LHCN-M2 (cell line): Measurements from ENCODE around the gene IL2RG. TPM values are rescaled to one million over a fixed set of nuclear protein-coding genes. Genes with fewer than 3 reads are reported as not detected.

Source experiments
- DNase-seq: peaks from one replicate; pipeline ENCODE4 v3.0.0-alpha.2; 2012; ENCODE audit warnings: low read depth
- total RNA-seq: library from RNA; depleted of rRNA; stranded (reverse); fragments of >200 nt; gene quantifications from 2 replicates; pipeline ENCODE4 v1.2.3, GENCODE V29; 2014

IL2RG gene
- total RNA-seq, 1 experiment from 2014 or later, result not detected

- no peak for DNase-seq
Observed at GRCh38 chrX:71109051-71109450, 2.3 kb downstream of the IL2RG start.

DNA sequence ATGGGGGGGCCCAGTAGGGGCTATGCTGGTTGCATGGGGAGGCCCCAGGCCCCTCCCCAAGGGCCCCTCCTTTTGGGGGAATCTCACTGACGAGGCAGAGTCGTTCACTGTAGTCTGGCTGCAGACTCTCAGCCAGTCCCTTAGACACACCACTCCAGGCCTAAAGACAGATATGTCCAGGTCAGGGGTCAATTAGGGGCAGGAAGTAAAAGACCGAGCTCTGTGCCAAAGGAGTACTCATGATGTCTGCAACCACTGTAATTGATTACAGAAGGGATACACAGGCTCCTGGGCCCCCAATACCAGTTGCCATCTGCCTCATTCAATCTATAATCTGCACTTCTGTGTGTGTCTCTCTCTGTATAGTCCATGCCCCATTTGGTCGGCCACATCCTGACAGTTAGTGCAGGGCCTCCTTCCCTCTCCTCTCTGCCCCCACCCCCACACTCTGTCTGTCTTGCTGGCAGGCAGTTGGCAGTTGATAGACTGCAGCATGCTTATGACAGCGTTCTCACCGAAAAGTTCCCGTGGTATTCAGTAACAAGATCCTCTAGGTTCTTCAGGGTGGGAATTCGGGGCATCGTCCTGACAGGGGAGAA lies 3.5 kb downstream of the IL2RG start:
- DNase-seq, result no peak

GRCh38 chrX:71107245-71107644 lies 4.1 kb downstream of the IL2RG start:
- no peak for DNase-seq

- no peak for DNase-seq
Observed at GRCh38 chrX:71106427-71106826, 5.0 kb downstream of the IL2RG start, which contains the start of gene CXorf65. CXorf65 (minus strand) TSS chrX:71106740; CDS start chrX:71106556, 184 bp downstream.

- DNase-seq, result no peak
Observed at GRCh38 chrX:71105628-71106027, 5.7 kb downstream of the IL2RG start.

- no peak for DNase-seq
Observed at GRCh38 chrX:71103110-71103983, 8.0 kb downstream of the IL2RG start.

DNA sequence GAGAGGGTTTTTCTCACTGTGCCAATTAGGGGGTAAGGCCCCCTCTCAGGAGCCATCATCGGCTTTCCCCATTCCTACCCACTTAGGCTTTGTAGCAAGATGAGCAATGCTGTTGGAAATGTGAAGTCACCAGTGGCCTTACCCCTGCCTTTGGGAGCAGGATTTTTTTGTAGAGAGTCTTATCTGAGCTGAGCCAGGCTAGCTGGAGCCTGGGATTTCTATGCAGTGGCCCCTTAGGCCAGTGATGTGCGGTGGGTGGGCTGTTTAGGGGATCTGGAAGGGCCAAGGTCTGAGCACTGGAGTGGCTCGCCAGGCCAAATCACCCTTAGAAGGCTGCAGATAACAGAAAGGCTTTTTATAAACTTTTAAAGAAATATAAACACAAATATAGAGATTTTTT lies 9.1 kb downstream of the IL2RG start:
- no peak for DNase-seq

GRCh38 chrX:71100581-71101505 lies 10.5 kb downstream of the IL2RG start:
- DNase-seq, result no peak

- no peak for DNase-seq
Observed at GRCh38 chrX:71099736-71100135, 11.6 kb downstream of the IL2RG start.

- no peak for DNase-seq
Observed at GRCh38 chrX:71098951-71099506, 12.3 kb downstream of the IL2RG start.

DNA sequence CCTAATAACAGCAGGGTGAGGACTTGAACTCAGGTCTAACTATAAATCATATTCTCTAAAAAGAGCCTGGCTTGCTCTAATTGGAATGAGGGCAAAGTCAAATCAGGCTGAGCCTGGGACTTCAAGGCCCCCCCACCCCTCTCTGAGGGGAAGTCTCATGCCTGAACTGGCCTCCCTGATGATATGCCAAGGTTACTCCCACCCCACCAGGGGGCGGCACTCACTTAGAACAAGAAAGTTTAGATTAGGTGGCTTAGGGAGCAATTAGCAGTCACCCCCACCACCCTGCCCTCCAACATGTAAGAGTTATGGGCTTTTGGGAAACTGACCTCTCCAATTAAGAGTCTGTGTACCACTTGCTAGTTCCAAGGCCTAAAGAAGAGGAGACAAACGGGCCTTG lies 13.1 kb downstream of the IL2RG start:
- no peak for DNase-seq

DNA sequence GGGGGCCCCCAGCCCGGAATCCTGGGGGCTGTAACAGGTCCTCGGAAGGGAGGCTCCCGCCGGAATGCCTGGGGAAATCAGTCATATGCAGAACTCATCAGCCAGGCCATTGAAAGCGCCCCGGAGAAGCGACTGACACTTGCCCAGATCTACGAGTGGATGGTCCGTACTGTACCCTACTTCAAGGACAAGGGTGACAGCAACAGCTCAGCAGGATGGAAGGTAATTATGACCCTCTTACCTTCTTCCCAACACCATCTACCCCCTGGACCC lies 14.7 kb downstream of the IL2RG start:
- DNase-seq, result no peak

DNA sequence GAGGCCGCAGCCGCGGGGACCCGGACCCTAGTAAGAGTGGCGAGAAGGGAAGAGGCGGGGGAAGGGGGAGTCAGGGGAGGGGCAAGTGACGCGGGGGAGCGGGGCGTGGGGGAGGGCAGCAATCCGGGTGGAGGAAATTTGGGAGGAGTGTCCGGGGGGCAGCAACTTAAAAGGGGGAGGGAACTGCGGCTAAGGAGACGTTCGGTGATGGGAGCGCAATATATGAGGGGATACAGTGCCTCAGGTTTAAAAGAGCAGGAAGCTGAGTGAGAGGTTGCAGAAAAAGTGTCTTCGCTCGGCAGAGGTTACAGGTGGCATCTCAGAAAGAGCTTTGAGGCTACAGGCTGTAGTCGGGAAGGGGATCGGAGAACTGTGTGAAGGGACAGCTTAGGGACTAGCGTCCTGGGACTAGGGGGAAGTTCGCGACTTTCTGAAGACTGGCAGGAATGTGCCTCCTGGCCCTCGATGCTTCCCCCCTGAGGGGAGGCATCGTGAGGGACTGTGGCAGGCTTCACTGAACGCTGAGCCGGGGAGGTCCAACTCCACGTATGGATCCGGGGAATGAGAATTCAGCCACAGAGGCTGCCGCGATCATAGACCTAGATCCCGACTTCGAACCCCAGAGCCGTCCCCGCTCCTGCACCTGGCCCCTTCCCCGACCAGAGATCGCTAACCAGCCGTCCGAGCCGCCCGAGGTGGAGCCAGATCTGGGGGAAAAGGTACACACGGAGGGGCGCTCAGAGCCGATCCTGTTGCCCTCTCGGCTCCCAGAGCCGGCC lies 15.2 kb downstream of the IL2RG start:
- DNase-seq, result peak; percentile 20

- DNase-seq, result peak; percentile 67
Observed at GRCh38 chrX:71095555-71095980, 15.8 kb downstream of the IL2RG start, which contains the start of gene FOXO4. FOXO4 (plus strand) TSS chrX:71095851; CDS start chrX:71096529, 678 bp downstream.

- DNase-seq, result no peak
Observed at GRCh38 chrX:71095033-71095432, 16.3 kb downstream of the IL2RG start.

DNA sequence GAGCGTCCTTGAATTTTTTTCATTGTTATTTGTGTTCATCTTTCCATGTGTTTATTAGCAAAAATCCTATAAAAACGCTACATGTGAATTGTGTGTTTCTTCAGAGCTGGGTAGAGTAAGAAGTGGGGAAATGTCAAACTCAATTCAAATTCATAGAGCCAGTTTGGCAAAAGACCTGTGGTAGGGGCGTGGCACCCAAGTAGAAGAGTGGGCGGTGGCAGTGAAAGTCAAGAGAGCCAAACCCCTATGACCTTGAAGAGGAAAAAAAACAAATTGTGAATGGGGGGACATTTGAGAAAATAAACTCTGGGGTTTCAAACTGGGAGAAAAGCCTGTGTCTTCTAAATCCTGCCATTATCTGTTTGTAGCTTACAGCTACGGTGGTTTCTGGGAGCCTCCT lies 20.1 kb downstream of the IL2RG start:
- no peak for DNase-seq

DNA sequence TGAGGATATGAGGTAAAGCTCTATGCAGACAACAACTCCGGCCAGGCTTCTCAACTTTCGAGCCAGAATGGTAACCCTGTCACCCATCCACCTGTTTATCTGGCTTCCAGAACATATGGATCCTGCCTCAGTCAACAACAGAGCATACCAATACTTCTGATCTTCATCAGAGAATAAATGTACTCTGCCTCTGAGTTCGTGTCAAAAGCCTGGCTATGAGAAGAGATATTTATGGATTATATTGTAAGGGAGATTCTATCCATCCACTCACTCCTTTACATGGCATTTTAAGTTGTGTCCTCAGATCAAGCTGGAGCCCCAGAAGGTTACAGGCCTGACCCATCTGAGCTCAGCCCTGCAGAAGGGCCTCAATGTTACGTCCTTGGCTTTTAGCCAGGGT lies 25.5 kb downstream of the IL2RG start:
- DNase-seq, result no peak

- DNase-seq, result no peak
Observed at GRCh38 chrX:71082822-71083221, 28.6 kb downstream of the IL2RG start.

GRCh38 chrX:71082124-71082647 lies 29.2 kb downstream of the IL2RG start:
- no peak for DNase-seq

GRCh38 chrX:71081330-71082123 lies 29.9 kb downstream of the IL2RG start:
- DNase-seq, result peak; percentile 44
